OCI-LY7 (cell line): ENCODE measurements around the gene PARD3B. TPM values are rescaled to one million over a fixed set of nuclear protein-coding genes. Genes with fewer than 3 reads are reported as not detected.

Source experiments
- BruUV-seq: library from RNA; stranded (reverse); fragments of 400-500 nt; replicated peaks from 2 replicates; lab custom pipeline; 2021; lab: Mats Ljungman, UMichigan
- CTCF ChIA-PET: fragments of 300-600 bp; sonication (Branson Sonifier 250); formaldehyde crosslinking; loops from one replicate; lab custom pipeline; 2022; ENCODE audit warnings: antibody characterized with exemption; ENCODE audit not compliant: unreplicated experiment; lab: Charles Lee
- POLR2A ChIA-PET: fragments of 300-600 bp; sonication (Branson Sonifier 250); formaldehyde crosslinking; loops from one replicate; lab custom pipeline; 2022; ENCODE audit warnings: antibody characterized with exemption; lab: Charles Lee
- DNase-seq: peaks from one replicate; pipeline ENCODE4 v3.0.0-alpha.2; 2015; ENCODE audit warnings: low spot score
- H2AFZ ChIP-seq: fragments of 200-600 bp; sonication (generic), shearing (Covaris generic); 2 replicates; pipeline ENCODE4 v1.6.1; 2014; ENCODE audit warnings: mild to moderate bottlenecking, antibody characterized with exemption, low read length, moderate library complexity
- H3K27ac ChIP-seq: fragments of 200-600 bp; sonication (generic); 2 replicates; pipeline ENCODE4 v1.5.1; 2014; ENCODE audit warnings: mixed run types, low read depth, mild to moderate bottlenecking, moderate library complexity, low read length, inconsistent platforms; ENCODE audit not compliant: poor library complexity, severe bottlenecking
- H3K36me3 ChIP-seq: fragments of 200-600 bp; sonication (generic); 2 replicates; pipeline ENCODE4 v1.6.1; 2014; ENCODE audit warnings: mild to moderate bottlenecking, antibody characterized with exemption, low read length, moderate library complexity, mixed read lengths; ENCODE audit not compliant: insufficient read depth
- H3K4me1 ChIP-seq: fragments of 200-600 bp; sonication (generic); 2 replicates; pipeline ENCODE4 v1.5.1; 2014; ENCODE audit warnings: mild to moderate bottlenecking, low read length; ENCODE audit not compliant: insufficient read depth, poor library complexity, severe bottlenecking
- H3K4me2 ChIP-seq: fragments of 200-600 bp; sonication (generic); 2 replicates; pipeline ENCODE4 v1.6.1; 2014; ENCODE audit warnings: mild to moderate bottlenecking, low read length
- H3K4me3 ChIP-seq: fragments of 200-600 bp; sonication (generic); 2 replicates; pipeline ENCODE4 v1.5.1; 2014; ENCODE audit warnings: mild to moderate bottlenecking, low read depth, low read length; ENCODE audit not compliant: poor library complexity, severe bottlenecking
- H3K79me2 ChIP-seq: fragments of 200-600 bp; sonication (generic); 2 replicates; pipeline ENCODE4 v1.6.1; 2016; ENCODE audit warnings: low read depth, mild to moderate bottlenecking, low read length, moderate library complexity, mixed read lengths; ENCODE audit not compliant: insufficient read depth
- H3K9me2 ChIP-seq: fragments of 200-600 bp; sonication (generic); 2 replicates; pipeline ENCODE4 v1.6.1; 2016; ENCODE audit warnings: mild to moderate bottlenecking, low read length, mixed read lengths; ENCODE audit not compliant: insufficient read depth
- H3K9me3 ChIP-seq: fragments of 200-600 bp; sonication (generic); 2 replicates; pipeline ENCODE4 v1.6.1; 2014; ENCODE audit warnings: mild to moderate bottlenecking, mixed run types, low read length, mixed read lengths
- H4K20me1 ChIP-seq: fragments of 200-600 bp; sonication (generic); 2 replicates; pipeline ENCODE4 v1.6.1; 2014; ENCODE audit warnings: mild to moderate bottlenecking, antibody characterized with exemption, low read length, moderate library complexity, mixed read lengths; ENCODE audit not compliant: insufficient read depth
- CTCF ChIP-seq: fragments of 200-600 bp; sonication (generic); conservative IDR thresholded peaks from 2 replicates; pipeline ENCODE4 v1.5.1; 2014; ENCODE audit warnings: mild to moderate bottlenecking, antibody characterized with exemption, low read length, moderate library complexity, mixed read lengths
- EZH2phosphoT487 ChIP-seq: fragments of 200-600 bp; sonication (generic); IDR thresholded peaks from 2 replicates; pipeline ENCODE4 v1.6.1; 2018; ENCODE audit warnings: low read depth, borderline replicate concordance, mild to moderate bottlenecking, mixed run types, antibody characterized with exemption, low read length, moderate library complexity, mixed read lengths
- intact Hi-C: fragments of 100-400 bp; cut with micrococcal nuclease; formaldehyde crosslinking; loops from one replicate; pipeline ENCODE4 v1.10.0; 2022; ENCODE audit not compliant: unreplicated experiment
- total RNA-seq, 2 experiments: library from RNA; depleted of rRNA in 1 of 2; stranded (reverse); fragments of >200 nt in 1 of 2; shearing (Covaris generic) in 1 of 2; gene quantifications; 2 replicates each; pipeline ENCODE4 v1.2.3, GENCODE V29; 2014 to 2022

The PARD3B gene
- total RNA-seq, 2 experiments from 2014 or later: not detected

- BruUV-seq: no TSS peak
- no peak for TF ChIP-seq EZH2phosphoT487
- TF ChIP-seq CTCF: no peak
- no peaks in the 10 kb centered on the region for H3K79me2 ChIP-seq
- no peaks in the 10 kb centered on the region for H3K9me3 ChIP-seq
- H3K4me1 ChIP-seq: no peaks in the 10 kb centered on the region
- intact Hi-C loops: no loop called here
- H3K4me3 ChIP-seq: no peak overlapping the region
- H3K27ac ChIP-seq: no peak overlapping the region
- H2AFZ ChIP-seq: no peak overlapping the region
- no peaks in the 10 kb centered on the region for H4K20me1 ChIP-seq
- no peaks in the 10 kb centered on the region for H3K9me2 ChIP-seq
- POLR2A ChIA-PET: no interaction called here
- H3K4me2 ChIP-seq: no peak overlapping the region
- CTCF ChIA-PET: no interaction called here
- DNase-seq: no peak
- H3K36me3 ChIP-seq: no peaks in the 10 kb centered on the region
These were observed 172.3 kb downstream of the PARD3B start for GRCh38 chr2:204717591-204717990.

GRCh38 chr2:204718607-204719006 is 173.3 kb downstream of the PARD3B start:
- intact Hi-C loops: no loop called here
- no peak overlapping the region for H3K4me2 ChIP-seq
- no peak overlapping the region for H3K4me3 ChIP-seq
- DNase-seq: no peak
- no peaks in the 10 kb centered on the region for H3K79me2 ChIP-seq
- POLR2A ChIA-PET: no interaction called here
- H2AFZ ChIP-seq: no peak overlapping the region
- H3K9me2 ChIP-seq: no peaks in the 10 kb centered on the region
- no TSS peak for BruUV-seq
- H3K4me1 ChIP-seq: no peaks in the 10 kb centered on the region
- H3K27ac ChIP-seq: no peak overlapping the region
- CTCF ChIA-PET: no interaction called here
- H3K36me3 ChIP-seq: no peaks in the 10 kb centered on the region
- no peaks in the 10 kb centered on the region for H3K9me3 ChIP-seq
- TF ChIP-seq EZH2phosphoT487 (no peak), CTCF (no peak)
- H4K20me1 ChIP-seq: no peaks in the 10 kb centered on the region

- no TSS peak for BruUV-seq
- CTCF ChIA-PET: no interaction called here
- intact Hi-C loops: no loop called here
These were observed 175.6 kb downstream of the PARD3B start for GRCh38 chr2:204720874-204721273.

More at GRCh38 chr2:204720874-204721273, 175.6 kb downstream of the PARD3B start:
- Histone ChIP-seq H3K9me3 (no peaks in the 10 kb centered on the region), H4K20me1 (no peaks in the 10 kb centered on the region), H3K79me2 (no peaks in the 10 kb centered on the region), H3K4me3 (no peak overlapping the region), H3K27ac (no peak overlapping the region), H3K36me3 (no peaks in the 10 kb centered on the region), H3K4me2 (no peak overlapping the region), H2AFZ (no peak overlapping the region), H3K9me2 (no peaks in the 10 kb centered on the region), H3K4me1 (no peaks in the 10 kb centered on the region)
- TF ChIP-seq CTCF (no peak), EZH2phosphoT487 (no peak)
- POLR2A ChIA-PET: no interaction called here
- no peak for DNase-seq
